Gastroesophageal sphincter (tissue), 4 donors: ENCODE data around the gene ABCC5. TPM values are rescaled to one million over a fixed set of nuclear protein-coding genes. Genes with fewer than 3 reads are reported as not detected.

Source experiments
- ATAC-seq: fragments of 150-250 bp; one replicate; pipeline ENCODE4 v1.9.1; 2016; ENCODE audit warnings: mild to moderate bottlenecking, moderate library complexity
- H3K27ac ChIP-seq, 4 donors: fragments of 200-600 bp; sonication (generic) in 3 of 4; 1 replicate in 3 of 4; 2 replicates in 1 of 4; pipeline ENCODE4 v1.5.1; 2016 to 2019
- H3K27me3 ChIP-seq: fragments of 200-600 bp; sonication (generic); one replicate; pipeline ENCODE4 v1.5.1; 2019
- H3K36me3 ChIP-seq, 2 donors: fragments of 200-600 bp; sonication (generic); one replicate each; pipeline ENCODE4 v1.5.1; 2019; ENCODE audit warnings: control low read depth in 1 of 2
- H3K4me1 ChIP-seq, 3 donors: fragments of 200-600 bp; sonication (generic); 1 replicate in 2 of 3; 2 replicates in 1 of 3; pipeline ENCODE4 v1.5.1; 2016 to 2019; ENCODE audit warnings: control low read depth in 2 of 3
- H3K4me3 ChIP-seq, 2 donors: fragments of 200-600 bp; sonication (generic); one replicate each; pipeline ENCODE4 v1.5.1; 2019; ENCODE audit warnings: mild to moderate bottlenecking in 1 of 2, moderate library complexity in 1 of 2
- H3K9me3 ChIP-seq, 3 donors: fragments of 200-600 bp; sonication (generic); one replicate each; pipeline ENCODE4 v1.5.1; 2017 to 2019; ENCODE audit warnings: control low read depth in 2 of 3
- EP300 ChIP-seq: sonication (generic); formaldehyde crosslinking; IDR thresholded peaks from one replicate; pipeline ENCODE4 v1.6.1; 2017; ENCODE audit warnings: antibody characterized with exemption, mild to moderate bottlenecking
- POLR2A ChIP-seq, 2 donors: fragments of 450-650 bp; IDR thresholded peaks; one replicate each; pipeline ENCODE4 v1.6.1; 2017; ENCODE audit warnings: antibody characterized with exemption in 2 of 2, mild to moderate bottlenecking in 2 of 2, moderate library complexity in 1 of 2
- POLR2AphosphoS5 ChIP-seq: sonication (generic); formaldehyde crosslinking; IDR thresholded peaks from one replicate; pipeline ENCODE4 v1.6.1; 2017; ENCODE audit warnings: antibody characterized with exemption
- WGBS, 2 donors: methylation state at CpG; one replicate each; pipeline ENCODE4 v1.1.5; 2018; ENCODE audit warnings: low coverage in 1 of 2; 5-methylcytosine and 5-hydroxymethylcytosine counted together
- total RNA-seq, 4 donors: library from RNA; depleted of rRNA; stranded (reverse); fragments of >200 nt; gene quantifications; one replicate each; pipeline ENCODE4 v1.1.0, GENCODE V29; 2016
- TF ChIP-seq, protein P1 (sequence below), 4 experiments: fragments of 200-600 bp in 2 of 4; fragments of 450-650 bp in 2 of 4; sonication (generic) in 1 of 4; IDR thresholded peaks; one replicate each; pipeline ENCODE4 v1.5.1; 2017 to 2019; ENCODE audit warnings: antibody characterized with exemption in 4 of 4, mild to moderate bottlenecking in 2 of 4, moderate library complexity in 2 of 4

Gene ABCC5
- total RNA-seq, 4 donors from 2014 or later: 16.2 to 25.1 (median 17.5) TPM

DNA sequence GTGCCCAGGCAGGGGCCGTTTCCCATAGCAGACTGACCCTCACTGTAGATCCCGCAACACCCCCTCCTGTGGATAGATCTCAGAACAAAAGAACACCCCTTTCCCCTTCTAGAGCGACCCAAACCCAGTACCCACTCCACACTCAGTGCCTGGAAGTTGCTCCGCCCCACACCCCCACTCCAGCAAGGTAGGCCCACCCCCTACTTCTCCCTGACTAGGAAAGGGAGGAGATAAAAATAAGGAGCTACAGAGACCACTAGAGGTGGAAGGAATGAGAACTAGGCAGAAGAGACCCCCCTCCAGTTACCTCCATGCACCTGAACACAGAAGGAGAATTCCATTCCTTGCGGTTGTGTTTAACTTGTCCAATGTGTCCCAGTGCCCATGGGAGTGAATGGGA lies 102.8 kb downstream of the ABCC5 start:
- no peak for ATAC-seq
- TF ChIP-seq POLR2AphosphoS5: no peak
- no peak for TF ChIP-seq POLR2A (IDR thresholded peaks at IDR 0.05)
- no peak for TF ChIP-seq EP300
- TF ChIP-seq, protein P1, sequence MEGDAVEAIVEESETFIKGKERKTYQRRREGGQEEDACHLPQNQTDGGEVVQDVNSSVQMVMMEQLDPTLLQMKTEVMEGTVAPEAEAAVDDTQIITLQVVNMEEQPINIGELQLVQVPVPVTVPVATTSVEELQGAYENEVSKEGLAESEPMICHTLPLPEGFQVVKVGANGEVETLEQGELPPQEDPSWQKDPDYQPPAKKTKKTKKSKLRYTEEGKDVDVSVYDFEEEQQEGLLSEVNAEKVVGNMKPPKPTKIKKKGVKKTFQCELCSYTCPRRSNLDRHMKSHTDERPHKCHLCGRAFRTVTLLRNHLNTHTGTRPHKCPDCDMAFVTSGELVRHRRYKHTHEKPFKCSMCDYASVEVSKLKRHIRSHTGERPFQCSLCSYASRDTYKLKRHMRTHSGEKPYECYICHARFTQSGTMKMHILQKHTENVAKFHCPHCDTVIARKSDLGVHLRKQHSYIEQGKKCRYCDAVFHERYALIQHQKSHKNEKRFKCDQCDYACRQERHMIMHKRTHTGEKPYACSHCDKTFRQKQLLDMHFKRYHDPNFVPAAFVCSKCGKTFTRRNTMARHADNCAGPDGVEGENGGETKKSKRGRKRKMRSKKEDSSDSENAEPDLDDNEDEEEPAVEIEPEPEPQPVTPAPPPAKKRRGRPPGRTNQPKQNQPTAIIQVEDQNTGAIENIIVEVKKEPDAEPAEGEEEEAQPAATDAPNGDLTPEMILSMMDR (IDR thresholded peaks at IDR 0.05): no peak
- Histone ChIP-seq H3K4me1 (no peaks in the 10 kb centered on the region), H3K27me3 (no peaks in the 10 kb centered on the region), H3K27ac (no peak overlapping the region), H3K4me3 (no peak overlapping the region), H3K9me3 (no peaks in the 10 kb centered on the region), H3K36me3 (peaks cover 0 to 4% of the 10 kb centered on the region in 2 donors)
- WGBS, 2 donors: no CpG with 5 or more reads among the region's 5 CpGs

DNA sequence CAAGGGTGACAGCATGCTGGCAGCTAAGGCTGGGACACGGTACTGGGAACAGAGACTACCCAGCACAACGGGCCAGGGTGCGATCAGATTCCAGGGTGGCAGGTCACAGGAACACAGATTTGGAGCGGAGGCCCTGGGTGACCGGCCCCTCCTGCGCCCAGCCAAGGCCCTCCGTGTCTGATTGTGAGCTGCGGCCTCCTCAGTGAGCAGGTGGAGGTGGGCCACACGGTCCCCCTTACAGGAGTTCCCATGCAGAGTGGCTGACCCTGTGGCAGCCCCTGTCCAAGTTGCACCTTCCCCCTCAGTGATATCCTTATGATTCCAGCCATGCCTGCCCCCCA lies 104.1 kb downstream of the ABCC5 start:
- Histone ChIP-seq H3K9me3 (no peaks in the 10 kb centered on the region), H3K27me3 (no peaks in the 10 kb centered on the region), H3K27ac (no peak overlapping the region), H3K4me3 (no peak overlapping the region), H3K36me3 (no peaks in the 10 kb centered on the region), H3K4me1 (no peaks in the 10 kb centered on the region)
- WGBS, 2 donors: 80% methylated on average over 1 of the region's 9 CpGs; no CpG with 5 or more reads in 1 of the 2 donors
- no peak for ATAC-seq
- TF ChIP-seq POLR2AphosphoS5: no peak
- no peak for TF ChIP-seq POLR2A (IDR thresholded peaks at IDR 0.05)
- TF ChIP-seq, protein P1 (IDR thresholded peaks at IDR 0.05): no peak
- no peak for TF ChIP-seq EP300

DNA sequence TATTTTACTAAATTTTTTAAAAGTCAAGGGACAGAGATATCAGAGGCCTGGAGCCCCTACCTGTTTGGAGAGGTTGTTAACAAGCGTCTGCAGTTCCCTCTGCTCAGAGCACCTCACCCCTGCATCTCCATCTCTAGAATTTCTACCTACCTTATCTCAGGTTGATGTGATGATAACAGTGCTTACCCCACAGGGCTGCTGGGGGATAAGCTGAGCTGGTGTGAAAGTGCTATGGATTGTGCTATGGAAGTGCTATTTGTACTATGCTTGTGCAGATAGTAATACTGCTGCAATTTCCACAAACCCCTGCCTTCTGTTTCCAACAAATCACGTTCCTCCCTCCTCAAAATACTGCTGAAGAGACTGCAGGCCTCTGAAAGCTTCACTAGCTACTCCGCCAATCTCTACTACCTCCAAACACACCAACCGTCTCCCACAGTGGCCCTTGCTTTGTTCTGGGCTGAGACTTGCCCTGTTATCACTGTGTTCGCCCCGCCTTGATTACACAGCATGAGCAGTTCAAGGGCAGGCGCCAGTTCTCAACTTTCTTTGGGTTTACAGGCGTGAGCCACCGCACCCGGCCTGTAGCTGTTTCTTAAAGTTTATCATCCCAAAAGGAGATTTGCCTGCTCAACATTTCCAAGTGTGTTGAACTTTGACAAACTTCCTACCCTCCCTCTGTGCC lies 104.6 kb downstream of the ABCC5 start:
- Histone ChIP-seq H3K36me3 (no peaks in the 10 kb centered on the region), H3K27me3 (no peaks in the 10 kb centered on the region), H3K4me3 (no peak overlapping the region), H3K4me1 (no peaks in the 10 kb centered on the region), H3K27ac (no peak overlapping the region), H3K9me3 (no peaks in the 10 kb centered on the region)
- WGBS, 2 donors: 72 to 86% methylated on average over 7 to 8 of the region's 10 CpGs
- ATAC-seq: no peak
- no peak for TF ChIP-seq POLR2AphosphoS5
- TF ChIP-seq, protein P1 (IDR thresholded peaks at IDR 0.05): no peak
- no peak for TF ChIP-seq POLR2A (IDR thresholded peaks at IDR 0.05)

DNA sequence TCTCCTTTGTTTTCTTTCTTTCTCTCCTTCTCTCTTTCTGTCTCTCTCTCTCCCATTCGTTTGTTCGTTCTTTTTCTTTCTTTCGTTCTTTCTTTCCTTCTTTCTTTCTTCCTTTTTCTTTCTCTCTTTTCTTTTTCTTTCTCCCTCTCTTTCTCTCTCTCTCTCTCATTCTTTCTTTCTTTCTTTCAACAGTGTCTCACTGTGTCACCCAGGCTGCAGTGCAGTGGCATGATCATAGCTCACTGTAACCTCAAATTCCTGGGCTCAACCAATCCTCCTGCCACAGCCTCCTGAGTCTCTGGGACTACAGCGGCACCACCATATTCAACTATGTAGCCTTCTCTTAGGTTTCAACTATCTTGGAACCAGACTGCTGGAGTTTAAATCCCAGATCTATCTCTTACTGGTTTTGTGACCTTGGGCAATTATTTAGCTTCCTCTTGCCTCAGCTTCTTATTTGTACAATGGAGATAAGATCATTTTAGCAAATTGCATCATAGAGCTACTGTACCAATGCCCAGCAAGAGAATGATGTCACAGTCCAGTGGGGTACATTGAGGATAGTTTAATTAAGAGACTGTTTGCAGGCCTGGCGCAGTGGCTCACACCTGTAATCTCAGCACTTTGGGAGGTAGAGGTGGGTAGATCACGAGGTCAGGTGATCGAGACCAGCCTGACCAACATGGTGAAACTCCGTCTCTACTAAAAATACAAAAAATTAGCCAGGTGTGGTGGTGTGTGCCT lies 105.7 kb downstream of the ABCC5 start:
- no peaks in the 10 kb centered on the region for H3K27me3 ChIP-seq
- H3K27ac ChIP-seq: no peak overlapping the region
- no peak for ATAC-seq
- TF ChIP-seq POLR2AphosphoS5 (no peak), POLR2A (IDR thresholded peaks at IDR 0.05) (no peak), EP300 (no peak)
- TF ChIP-seq, protein P1 (IDR thresholded peaks at IDR 0.05): no peak
- H3K9me3 ChIP-seq: no peaks in the 10 kb centered on the region
- 95 to 98% methylated on average over 7 to 8 of the region's 8 CpGs for WGBS, 2 donors
- no peaks in the 10 kb centered on the region for H3K36me3 ChIP-seq
- H3K4me1 ChIP-seq: no peaks in the 10 kb centered on the region
- H3K4me3 ChIP-seq: no peak overlapping the region

DNA sequence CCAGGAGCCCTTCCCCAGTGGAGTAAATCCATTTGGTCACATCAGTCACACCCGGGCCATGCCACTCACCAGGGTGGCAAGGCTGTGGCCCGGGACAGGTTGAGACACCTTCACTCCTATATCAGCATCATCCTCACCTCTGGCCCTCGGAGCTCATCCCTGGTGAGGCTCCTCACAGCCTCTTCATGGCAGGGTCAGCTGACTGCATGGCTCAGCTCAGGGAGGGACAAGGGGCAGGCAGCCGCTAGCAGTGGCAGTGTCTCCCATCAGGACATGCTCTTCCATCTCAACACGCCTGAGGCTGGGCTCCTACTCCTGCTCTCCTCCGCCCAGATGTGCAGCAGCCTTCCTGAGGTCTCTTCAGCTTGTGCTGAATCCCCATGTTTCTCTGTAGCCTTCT lies 106.6 kb downstream of the ABCC5 start:
- ATAC-seq: no peak
- H3K9me3 ChIP-seq: no peaks in the 10 kb centered on the region
- no peaks in the 10 kb centered on the region for H3K27me3 ChIP-seq
- 77 to 83% methylated on average over 2 to 5 of the region's 6 CpGs for WGBS, 2 donors
- no peak overlapping the region for H3K4me3 ChIP-seq
- no peaks in the 10 kb centered on the region for H3K4me1 ChIP-seq
- H3K36me3 ChIP-seq: no peaks in the 10 kb centered on the region
- TF ChIP-seq EP300: no peak
- TF ChIP-seq, protein P1 (IDR thresholded peaks at IDR 0.05): no peak
- no peak for TF ChIP-seq POLR2AphosphoS5
- no peak for TF ChIP-seq POLR2A (IDR thresholded peaks at IDR 0.05)
- no peak overlapping the region for H3K27ac ChIP-seq
